Stimulated activated CD8-positive, alpha-beta memory T cell treated with anti-CD3 and anti-CD28 coated beads, Interleukin-2, amount 100 ng/mL, for 1 hour (primary cell): ENCODE measurements around the gene ADGRA3.

ENCODE experiments used
- DNase-seq, 2 donors: peaks; one replicate each; pipeline ENCODE4 v3.0.0-alpha.2; 2020; ENCODE audit warnings: low read depth in 2 of 2

The ADGRA3 gene

GRCh38 chr4:22508376-22508775 lies 7.5 kb downstream of the ADGRA3 start:
- no peak for DNase-seq

GRCh38 chr4:22504922-22505321 lies 10.9 kb downstream of the ADGRA3 start:
- no peak for DNase-seq

GRCh38 chr4:22504447-22504846 lies 11.4 kb downstream of the ADGRA3 start:
- DNase-seq, result no peak

GRCh38 chr4:22502895-22503814 lies 12.7 kb downstream of the ADGRA3 start:
- DNase-seq, result no peak

GRCh38 chr4:22501715-22502095 lies 14.2 kb downstream of the ADGRA3 start:
- no peak for DNase-seq

GRCh38 chr4:22500831-22501714 lies 14.8 kb downstream of the ADGRA3 start:
- no peak for DNase-seq

- DNase-seq, result no peak
Measured at GRCh38 chr4:22500128-22500611, 15.7 kb downstream of the ADGRA3 start.

GRCh38 chr4:22498866-22499265 lies 17.0 kb downstream of the ADGRA3 start:
- DNase-seq, result no peak

GRCh38 chr4:22496165-22496813 lies 19.6 kb downstream of the ADGRA3 start:
- no peak for DNase-seq

- no peak for DNase-seq
Measured at GRCh38 chr4:22493523-22493922, 22.3 kb downstream of the ADGRA3 start.

GRCh38 chr4:22492987-22493386 lies 22.9 kb downstream of the ADGRA3 start:
- no peak for DNase-seq

GRCh38 chr4:22491939-22492338 lies 23.9 kb downstream of the ADGRA3 start:
- no peak for DNase-seq

GRCh38 chr4:22490718-22491315 lies 25.0 kb downstream of the ADGRA3 start:
- no peak for DNase-seq

GRCh38 chr4:22488106-22488505 lies 27.8 kb downstream of the ADGRA3 start:
- no peak for DNase-seq

GRCh38 chr4:22487328-22487727 lies 28.5 kb downstream of the ADGRA3 start:
- DNase-seq, result no peak

- no peak for DNase-seq
Measured at GRCh38 chr4:22486276-22486675, 29.6 kb downstream of the ADGRA3 start.

- DNase-seq, result no peak
Measured at GRCh38 chr4:22485737-22486136, 30.1 kb downstream of the ADGRA3 start.

GRCh38 chr4:22483551-22483981 lies 32.3 kb downstream of the ADGRA3 start:
- DNase-seq, result no peak

GRCh38 chr4:22482250-22483127 lies 33.4 kb downstream of the ADGRA3 start:
- no peak for DNase-seq

GRCh38 chr4:22480675-22481327 lies 35.1 kb downstream of the ADGRA3 start:
- no peak for DNase-seq
